GM12878 (cell line): Measurements from ENCODE around the gene DENND6B. TPM values are rescaled to one million over a fixed set of nuclear protein-coding genes. Genes with fewer than 3 reads are reported as not detected.

ENCODE experiments used
- ATAC-seq: fragments of 200-7000 bp; cut with Tn5 transposase; 3 replicates; pipeline ENCODE4 v1.9.1; 2020; ENCODE audit warnings: mild to moderate bottlenecking, moderate library complexity
- BruUV-seq: library from RNA; stranded (reverse); fragments of 400-500 nt; replicated peaks from 2 replicates; lab custom pipeline; 2021; lab: Mats Ljungman, UMichigan
- CTCF ChIA-PET: fragments of 300-600 bp; sonication (Branson Sonifier 250); formaldehyde crosslinking; extraction: SDS; loops from one replicate; lab custom pipeline; 2021; ENCODE audit warnings: inconsistent platforms; lab: Yijun Ruan, JAX
- POLR2A ChIA-PET: fragments of 350-600 bp; formaldehyde crosslinking; extraction: SDS; loops from one replicate; lab custom pipeline; 2021; ENCODE audit warnings: inconsistent platforms; lab: Charles Lee
- RAD21 ChIA-PET: fragments of 300-600 bp; sonication (Branson Sonifier 250); formaldehyde crosslinking; loops from one replicate; lab custom pipeline; 2023; ENCODE audit warnings: antibody characterized with exemption; ENCODE audit not compliant: unreplicated experiment; lab: Charles Lee
- SMC1A ChIA-PET: fragments of 300-600 bp; sonication (Branson Sonifier 250); formaldehyde crosslinking; loops from one replicate; lab custom pipeline; 2023; ENCODE audit not compliant: unreplicated experiment, uncharacterized antibody; lab: Charles Lee
- DNase-seq: peaks from one replicate; pipeline ENCODE4 v3.0.0-alpha.2; 2011; ENCODE audit warnings: low read depth, low spot score
- FAIRE-seq: peaks from 3 replicates; lab custom pipeline; 2011; peaks lifted over from hg19 to GRCh38; lab: Jason Lieb, UNC
- H2AFZ ChIP-seq: 2 replicates; pipeline ENCODE4 v1.6.0; 2011; ENCODE audit warnings: low read depth, low read length, control low read depth; ENCODE audit not compliant: control insufficient read depth
- H3K27ac ChIP-seq: 2 replicates; pipeline ENCODE4 v1.5.1; 2011; ENCODE audit warnings: control low read depth; ENCODE audit not compliant: control insufficient read depth, insufficient read depth
- H3K27me3 ChIP-seq, 2 experiments: replicated peaks in 1 of 2; 2 replicates each; pipeline versions ENCODE4 v1.6.0 to v1.6.1; 2011; ENCODE audit warnings: low read length in 1 of 2; ENCODE audit not compliant: control insufficient read depth in 2 of 2, insufficient read depth in 2 of 2
- H3K36me3 ChIP-seq, 2 experiments: 2 replicates each; pipeline ENCODE4 v1.5.1; 2011; ENCODE audit warnings: low read length in 1 of 2; ENCODE audit not compliant: control insufficient read depth in 2 of 2, insufficient read depth in 2 of 2
- H3K4me1 ChIP-seq: 2 replicates; pipeline ENCODE4 v1.6.1; 2011; ENCODE audit warnings: mild to moderate bottlenecking, low read length, moderate library complexity, mixed read lengths; ENCODE audit not compliant: control insufficient read depth, insufficient read depth
- H3K4me2 ChIP-seq: 2 replicates; pipeline ENCODE4 v1.6.0; 2011; ENCODE audit warnings: control low read depth; ENCODE audit not compliant: control insufficient read depth, insufficient read depth
- H3K4me3 ChIP-seq: fragments of 200-600 bp; sonication (generic); 2 replicates; pipeline ENCODE4 v1.5.1; 2016
- H3K79me2 ChIP-seq: 2 replicates; pipeline ENCODE4 v1.6.0; 2011; ENCODE audit warnings: low read length; ENCODE audit not compliant: control insufficient read depth, insufficient read depth
- H3K9ac ChIP-seq: 2 replicates; pipeline ENCODE4 v1.8.0; 2011; ENCODE audit warnings: low read length, control low read depth, mixed read lengths; ENCODE audit not compliant: control insufficient read depth, insufficient read depth
- H3K9me3 ChIP-seq: replicated peaks from 3 replicates; pipeline ENCODE4 v1.5.1; 2011; ENCODE audit warnings: mild to moderate bottlenecking, low read length; ENCODE audit not compliant: control insufficient read depth, insufficient read depth
- H4K20me1 ChIP-seq: 2 replicates; pipeline ENCODE4 v1.6.0; 2011; ENCODE audit not compliant: control insufficient read depth, insufficient read depth
- CHD2 ChIP-seq: IDR thresholded peaks from 2 replicates; pipeline ENCODE4 v1.6.1; 2011; ENCODE audit warnings: low read depth, low read length, improper control_type of control experiment, borderline replicate concordance
- CHD4 ChIP-seq: fragments of 200-600 bp; sonication (generic); IDR thresholded peaks from 2 replicates; pipeline ENCODE4 v1.6.1; 2016; ENCODE audit warnings: mild to moderate bottlenecking
- DPF2 ChIP-seq: fragments of 450-650 bp; IDR thresholded peaks from 2 replicates; pipeline ENCODE4 v1.6.1; 2017; ENCODE audit warnings: mild to moderate bottlenecking
- KDM1A ChIP-seq: fragments of 200-600 bp; sonication (generic); IDR thresholded peaks from 2 replicates; pipeline ENCODE4 v1.6.1; 2016; ENCODE audit warnings: borderline replicate concordance
- NFYB ChIP-seq: IDR thresholded peaks from 2 replicates; pipeline ENCODE4 v1.6.1; 2011; ENCODE audit warnings: low read depth, mild to moderate bottlenecking, low read length, improper control_type of control experiment, moderate library complexity; ENCODE audit not compliant: insufficient read depth
- SMAD1 ChIP-seq: fragments of 450-650 bp; IDR thresholded peaks from 2 replicates; pipeline ENCODE4 v1.6.1; 2018; ENCODE audit warnings: mild to moderate bottlenecking, low read depth; ENCODE audit not compliant: partially characterized antibody
- SP1 ChIP-seq: IDR thresholded peaks from one replicate; pipeline ENCODE4 v1.6.1; 2011; ENCODE audit warnings: low read depth, low read length
- SRF ChIP-seq, 2 experiments: IDR thresholded peaks; 2 replicates each; pipeline ENCODE4 v1.6.1; 2011; ENCODE audit warnings: low read depth in 2 of 2, low read length in 2 of 2, mild to moderate bottlenecking in 1 of 2, moderate library complexity in 1 of 2
- TBL1XR1 ChIP-seq: IDR thresholded peaks from 2 replicates; pipeline ENCODE4 v1.6.1; 2012; ENCODE audit warnings: low read depth, low read length, improper control_type of control experiment
- YBX1 ChIP-seq: fragments of 450-650 bp; IDR thresholded peaks from 2 replicates; pipeline ENCODE4 v1.6.1; 2016; ENCODE audit warnings: antibody characterized with exemption
- ZNF217 ChIP-seq: fragments of 450-650 bp; IDR thresholded peaks from 2 replicates; pipeline ENCODE4 v1.6.1; 2017; ENCODE audit warnings: antibody characterized with exemption, mild to moderate bottlenecking
- WGBS: methylation state at CpG from one replicate; pipeline ENCODE4 v1.1.6; 2016; ENCODE audit warnings: low lambda C conversion rate; ENCODE audit not compliant: insufficient replicate concordance, insufficient coverage; ENCODE audit errors: missing lambda C conversion rate; 5-methylcytosine and 5-hydroxymethylcytosine counted together
- in situ Hi-C: fragments of 300-500 bp; cut with MboI; formaldehyde crosslinking; loops from 9 replicates; pipeline ENCODE4 v1.14.3; 2018; ENCODE audit warnings: mixed read lengths
- intact Hi-C: fragments of 100-400 bp; cut with micrococcal nuclease; formaldehyde crosslinking; loops from one replicate; pipeline ENCODE4 v1.14.2; 2022; ENCODE audit not compliant: unreplicated experiment
- polyA plus RNA-seq, 11 experiments: library from polyadenylated mRNA; depleted of rRNA in 4 of 11; unstranded in 6 of 11; stranded (reverse) in 5 of 11; fragments of >200 nt; fragmentation: Nextera tagmentation in 4 of 11; fragmentation: Illumina TruSeq in 1 of 11; extraction: Ambion mirVana in 4 of 11; extraction: Trizol in 1 of 11; gene quantifications; 1 replicate in 1 of 11; 2 replicates in 10 of 11; pipeline versions ENCODE4 v1.2.1 to v1.2.3, GENCODE V29; 2011 to 2016; ENCODE audit warnings: inconsistent platforms in 2 of 11, missing spikeins in 2 of 11, low read depth in 1 of 11
- total RNA-seq, 4 experiments: library from RNA; depleted of rRNA in 3 of 4; stranded (reverse); fragments of >200 nt in 3 of 4; fragmentation: Illumina TruSeq in 1 of 4; extraction: Trizol in 1 of 4; gene quantifications; 2 replicates each; pipeline versions ENCODE4 v1.2.1 to v1.2.3, GENCODE V29; 2013 to 2021
- TF ChIP-seq, protein P1 (sequence below): fragments of 450-650 bp; IDR thresholded peaks from 2 replicates; pipeline ENCODE4 v1.6.1; 2014; ENCODE audit warnings: mild to moderate bottlenecking

DENND6B gene
- total and polyA plus RNA-seq, 10 of the 15 experiments (the other 5 are each of a cell fraction or from before 2014, with no cell fraction given) = 0.72 to 11.3 (median 6.2) TPM

- BruUV-seq = no TSS peak
- Histone ChIP-seq H3K79me2 (peaks cover 8% of the 10 kb centered on the region), H2AFZ (no peak overlapping the region), H3K9ac (no peak overlapping the region), H4K20me1 (no peaks in the 10 kb centered on the region), H3K27me3 (no peaks in the 10 kb centered on the region), H3K4me3 (no peak overlapping the region), H3K27ac (no peak overlapping the region), H3K9me3 (no peaks in the 10 kb centered on the region), H3K4me1 (no peaks in the 10 kb centered on the region), H3K4me2 (no peak overlapping the region), H3K36me3 (peaks cover 0 to 2% of the 10 kb centered on the region in 2 experiments; a peak in 2 of 4 replicates)
- ChIA-PET CTCF (interaction anchor here (0.6 kb wide), 2 partner anchors 10 to 419 kb away, joined by 3 read pairs; no protein-coding TSS in a partner anchor), POLR2A (no interaction called here), SMC1A (no interaction called here), RAD21 (no interaction called here)
- DNase-seq = no peak
- TF ChIP-seq KDM1A = no peak
- no peak for TF ChIP-seq CHD2
- no peak for TF ChIP-seq DPF2
- TF ChIP-seq TBL1XR1 = no peak
- no peak for TF ChIP-seq SRF (IDR thresholded peaks at IDR 0.05; ENCODE audit: low read depth in 2 of 2, low read length in 2 of 2)
- no peak for TF ChIP-seq SP1
- TF ChIP-seq CHD4 = no peak
- no peak for TF ChIP-seq YBX1
- TF ChIP-seq, protein P1, sequence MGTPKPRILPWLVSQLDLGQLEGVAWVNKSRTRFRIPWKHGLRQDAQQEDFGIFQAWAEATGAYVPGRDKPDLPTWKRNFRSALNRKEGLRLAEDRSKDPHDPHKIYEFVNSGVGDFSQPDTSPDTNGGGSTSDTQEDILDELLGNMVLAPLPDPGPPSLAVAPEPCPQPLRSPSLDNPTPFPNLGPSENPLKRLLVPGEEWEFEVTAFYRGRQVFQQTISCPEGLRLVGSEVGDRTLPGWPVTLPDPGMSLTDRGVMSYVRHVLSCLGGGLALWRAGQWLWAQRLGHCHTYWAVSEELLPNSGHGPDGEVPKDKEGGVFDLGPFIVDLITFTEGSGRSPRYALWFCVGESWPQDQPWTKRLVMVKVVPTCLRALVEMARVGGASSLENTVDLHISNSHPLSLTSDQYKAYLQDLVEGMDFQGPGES = no peak
- TF ChIP-seq ZNF217 = no peak
- no peak for TF ChIP-seq NFYB
- TF ChIP-seq SMAD1 = no peak
- no peak for ATAC-seq
- intact Hi-C loops = no loop called here
- no peak for FAIRE-seq
- in situ Hi-C loops = no loop called here
- WGBS = 81% methylated on average over 8 of the region's 8 CpGs
Measured at GRCh38 chr22:50356186-50356585, 29.4 kb upstream of the DENND6B start.
